SK-MEL-5 (cell line): Measurements from ENCODE around the gene CAMK2A. TPM values are rescaled to one million over a fixed set of nuclear protein-coding genes. Genes with fewer than 3 reads are reported as not detected.

Experiments
- DNase-seq: peaks from one replicate; pipeline ENCODE4 v3.0.0-alpha.2; 2016; ENCODE audit warnings: low read depth, low spot score
- in situ Hi-C: cut with HindIII; loops from 2 replicates; pipeline ENCODE4 v1.10.0; 2016; ENCODE audit warnings: low sequenced_read_pairs, high pct_unique_total_duplicates, low pct_unique_long_range_greater_than_20kb
- total RNA-seq: library from RNA; depleted of rRNA; stranded (reverse); fragments of >200 nt; shearing (Covaris generic); gene quantifications from 2 replicates; pipeline ENCODE4 v1.2.3, GENCODE V29; 2014

CAMK2A gene
- total RNA-seq, 1 experiment from 2014 or later: not detected

- in situ Hi-C loops: no loop called here
- DNase-seq: no peak
These were observed 29.3 kb upstream of the CAMK2A start for GRCh38 chr5:150318613-150319483.

- in situ Hi-C loops: no loop called here
These were observed 27.8 kb upstream of the CAMK2A start for GRCh38 chr5:150317048-150318003.

GRCh38 chr5:150316320-150316719, 26.7 kb upstream of the CAMK2A start:
- DNase-seq: no peak
- in situ Hi-C loops: no loop called here

More at GRCh38 chr5:150317048-150318003, 27.8 kb upstream of the CAMK2A start:
- DNase-seq: peak; percentile 11

- no peak for DNase-seq
- in situ Hi-C loops: no loop called here
These were observed 25.7 kb upstream of the CAMK2A start for GRCh38 chr5:150315245-150315644.

GRCh38 chr5:150313921-150314716, 24.5 kb upstream of the CAMK2A start:
- in situ Hi-C loops: no loop called here
- DNase-seq: no peak

GRCh38 chr5:150313501-150313900, 23.9 kb upstream of the CAMK2A start:
- DNase-seq: no peak
- in situ Hi-C loops: no loop called here

- DNase-seq: no peak
- in situ Hi-C loops: no loop called here
These were observed 22.9 kb upstream of the CAMK2A start for GRCh38 chr5:150312518-150312917.

GRCh38 chr5:150311015-150311692, 21.6 kb upstream of the CAMK2A start:
- in situ Hi-C loops: no loop called here
- DNase-seq: no peak

- in situ Hi-C loops: no loop called here
- DNase-seq: no peak
These were observed 20.7 kb upstream of the CAMK2A start for GRCh38 chr5:150310246-150310645.

- in situ Hi-C loops: no loop called here
- DNase-seq: no peak
These were observed 20.3 kb upstream of the CAMK2A start for GRCh38 chr5:150309886-150310239.

- DNase-seq: no peak
- in situ Hi-C loops: no loop called here
These were observed 19.7 kb upstream of the CAMK2A start for GRCh38 chr5:150309101-150309885.

GRCh38 chr5:150307617-150308426, 18.2 kb upstream of the CAMK2A start:
- in situ Hi-C loops: no loop called here
- DNase-seq: peak; percentile 88

- DNase-seq: no peak
- in situ Hi-C loops: no loop called here
These were observed 17.2 kb upstream of the CAMK2A start for GRCh38 chr5:150306775-150307174.

GRCh38 chr5:150305557-150305956, 16.0 kb upstream of the CAMK2A start:
- in situ Hi-C loops: no loop called here
- no peak for DNase-seq

GRCh38 chr5:150305095-150305494, 15.5 kb upstream of the CAMK2A start:
- in situ Hi-C loops: no loop called here
- DNase-seq: no peak
